Measurements from ENCODE around the gene C11orf86. TPM values are rescaled to one million over a fixed set of nuclear protein-coding genes. Genes with fewer than 3 reads are reported as not detected.

The C11orf86 gene
- total RNA-seq, 1 donor: not detected

- no peak for DNase-seq (ENCODE audit: low read depth)
Measured at GRCh38 chr11:67013511-67014045, 38.5 kb downstream of the C11orf86 start.

GRCh38 chr11:67014343-67014742, 39.2 kb downstream of the C11orf86 start:
- no peak overlapping the region for H3K4me3 ChIP-seq (ENCODE audit: low read depth, low read length)
- DNase-seq (ENCODE audit: low read depth): no peak
- no peak for TF ChIP-seq CTCF (IDR thresholded peaks at IDR 0.05; ENCODE audit: insufficient read depth, low read length)

More at GRCh38 chr11:67013511-67014045, 38.5 kb downstream of the C11orf86 start:
- H3K4me3 ChIP-seq (ENCODE audit: low read depth, low read length): no peak overlapping the region
- no peak for TF ChIP-seq CTCF (IDR thresholded peaks at IDR 0.05; ENCODE audit: insufficient read depth, low read length)

- DNase-seq (ENCODE audit: low read depth): no peak
- no peak for TF ChIP-seq CTCF (IDR thresholded peaks at IDR 0.05; ENCODE audit: insufficient read depth, low read length)
- H3K4me3 ChIP-seq (ENCODE audit: low read depth, low read length): no peak overlapping the region
Measured at GRCh38 chr11:67015048-67015447, 39.9 kb downstream of the C11orf86 start.

GRCh38 chr11:67016550-67016949, 41.4 kb downstream of the C11orf86 start:
- no peak for TF ChIP-seq CTCF (IDR thresholded peaks at IDR 0.05; ENCODE audit: insufficient read depth, low read length)
- H3K4me3 ChIP-seq (ENCODE audit: low read depth, low read length): no peak overlapping the region
- no peak for DNase-seq (ENCODE audit: low read depth)

- H3K4me3 ChIP-seq (ENCODE audit: low read depth, low read length): no peak overlapping the region
- TF ChIP-seq CTCF (IDR thresholded peaks at IDR 0.05; ENCODE audit: insufficient read depth, low read length): no peak
- DNase-seq (ENCODE audit: low read depth): no peak
Measured at GRCh38 chr11:67020949-67021348, 45.8 kb downstream of the C11orf86 start.

GRCh38 chr11:67022341-67022933, 47.3 kb downstream of the C11orf86 start:
- no peak for TF ChIP-seq CTCF (IDR thresholded peaks at IDR 0.05; ENCODE audit: insufficient read depth, low read length)
- peak; percentile 41 for DNase-seq (ENCODE audit: low read depth)
- peak overlapping the region; percentile 50 for H3K4me3 ChIP-seq (ENCODE audit: low read depth, low read length)
